PC-9 (cell line): ENCODE measurements around the gene STAT4. TPM values are rescaled to one million over a fixed set of nuclear protein-coding genes. Genes with fewer than 3 reads are reported as not detected.
A peak's percentile ranks its signal among the peaks of the same experiment; 100 is the strongest.
"Not testable (repeated sequence)": the region's sequence is repeated elsewhere in the genome, so short reads cannot be mapped to it uniquely, and the experiment has no call there.

ENCODE experiments used
- BruUV-seq: library from RNA; stranded (reverse); fragments of 400-500 nt; replicated peaks from 2 replicates; lab custom pipeline; 2021; lab: Mats Ljungman, UMichigan
- CTCF ChIA-PET: fragments of 300-600 bp; sonication (Branson Sonifier 250); formaldehyde crosslinking; loops from one replicate; lab custom pipeline; 2022; ENCODE audit warnings: antibody characterized with exemption; lab: Charles Lee
- POLR2A ChIA-PET: fragments of 300-600 bp; sonication (Branson Sonifier 250); formaldehyde crosslinking; loops from one replicate; lab custom pipeline; 2022; ENCODE audit warnings: antibody characterized with exemption; ENCODE audit not compliant: unreplicated experiment; lab: Charles Lee
- DNase-seq, 2 experiments: peaks; one replicate each; pipeline versions ENCODE4 v3.0.0 to v3.0.0-alpha.2; 2015 to 2022; ENCODE audit warnings: mixed read lengths in 1 of 2
- H2AFZ ChIP-seq: fragments of 200-600 bp; sonication (generic); 2 replicates; pipeline ENCODE4 v1.8.1; 2017; ENCODE audit warnings: antibody characterized with exemption
- H3F3A ChIP-seq: fragments of 200-600 bp; sonication (generic); 2 replicates; pipeline ENCODE4 v1.8.1; 2017; ENCODE audit warnings: antibody characterized with exemption, mild to moderate bottlenecking, low read depth; ENCODE audit not compliant: insufficient read depth
- H3K27ac ChIP-seq: fragments of 200-600 bp; sonication (generic); 2 replicates; pipeline ENCODE4 v1.6.1; 2016; ENCODE audit warnings: mixed run types
- H3K27me3 ChIP-seq: fragments of 200-600 bp; sonication (generic); 2 replicates; pipeline ENCODE4 v1.6.1; 2016; ENCODE audit warnings: low read depth, mixed run types; ENCODE audit not compliant: insufficient read depth
- H3K36me3 ChIP-seq: fragments of 200-600 bp; sonication (generic); 2 replicates; pipeline ENCODE4 v1.6.1; 2016; ENCODE audit warnings: low read depth, mixed run types
- H3K4me1 ChIP-seq: fragments of 200-600 bp; sonication (generic); replicated peaks from 2 replicates; pipeline ENCODE4 v1.6.1; 2016; ENCODE audit warnings: mixed run types; ENCODE audit not compliant: insufficient read depth
- H3K4me2 ChIP-seq: fragments of 200-600 bp; sonication (generic); 2 replicates; pipeline ENCODE4 v1.6.1; 2017; ENCODE audit warnings: mixed run types
- H3K4me3 ChIP-seq: fragments of 200-600 bp; sonication (generic); 2 replicates; pipeline ENCODE4 v1.6.1; 2016; ENCODE audit warnings: mixed run types
- H3K79me2 ChIP-seq: fragments of 200-600 bp; sonication (generic); 2 replicates; pipeline ENCODE4 v1.6.1; 2017; ENCODE audit warnings: low read depth, mixed run types
- H3K9me2 ChIP-seq: fragments of 200-600 bp; sonication (generic); 2 replicates; pipeline ENCODE4 v1.8.1; 2017; ENCODE audit warnings: mild to moderate bottlenecking; ENCODE audit not compliant: insufficient read depth
- H3K9me3 ChIP-seq: fragments of 200-600 bp; sonication (generic); 2 replicates; pipeline ENCODE4 v1.8.1; 2016; ENCODE audit warnings: low read depth; ENCODE audit not compliant: insufficient read depth
- H4K20me1 ChIP-seq: fragments of 200-600 bp; sonication (generic); 2 replicates; pipeline ENCODE4 v1.8.1; 2017; ENCODE audit not compliant: insufficient read depth
- CTCF ChIP-seq: fragments of 200-600 bp; sonication (generic); conservative IDR thresholded peaks from 2 replicates; pipeline ENCODE4 v1.6.1; 2017; ENCODE audit warnings: mixed run types, antibody characterized with exemption, mild to moderate bottlenecking, moderate library complexity
- EZH2 ChIP-seq: fragments of 200-600 bp; sonication (generic); IDR thresholded peaks from 2 replicates; pipeline ENCODE4 v1.8.0; 2017; ENCODE audit warnings: antibody characterized with exemption, low read depth
- intact Hi-C: fragments of 100-400 bp; cut with micrococcal nuclease; formaldehyde crosslinking; loops from one replicate; pipeline ENCODE4 v1.10.0; 2022; ENCODE audit not compliant: unreplicated experiment
- total RNA-seq: library from RNA; stranded (reverse); gene quantifications from 2 replicates; pipeline ENCODE4 v1.2.3, GENCODE V29; 2021

Gene STAT4
- total RNA-seq, 1 experiment from 2014 or later, result 0.70 TPM

DNA sequence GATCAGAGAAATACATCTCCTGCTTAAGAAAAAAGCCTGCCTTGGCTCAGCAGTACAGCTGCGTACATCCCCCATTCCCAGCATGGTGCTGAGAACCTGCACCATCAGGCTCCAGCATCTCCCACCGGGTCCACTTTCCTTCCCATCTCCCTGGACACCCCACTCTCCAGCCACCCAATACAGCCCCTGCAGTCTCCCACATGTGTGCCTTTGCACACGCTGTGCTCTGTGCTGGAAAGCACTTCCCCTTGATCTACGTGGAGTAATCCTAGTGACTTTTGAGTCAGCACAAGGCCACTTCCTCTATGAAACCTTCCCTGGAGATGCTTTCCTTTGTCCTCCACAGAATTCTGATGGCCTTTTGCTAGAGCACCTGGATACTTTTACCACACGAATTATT lies 153.8 kb downstream of the STAT4 start:
- H3K9me2 ChIP-seq, result no peaks in the 10 kb centered on the region
- no peaks in the 10 kb centered on the region for H3F3A ChIP-seq
- TF ChIP-seq EZH2 (no peak), CTCF (no peak)
- ChIA-PET POLR2A (no interaction called here), CTCF (no interaction called here)
- H3K79me2 ChIP-seq, result no peaks in the 10 kb centered on the region
- intact Hi-C loops, result no loop called here
- H3K4me1 ChIP-seq, result no peaks in the 10 kb centered on the region
- H2AFZ ChIP-seq, result no peak overlapping the region
- DNase-seq, result no peak
- no peak overlapping the region for H3K4me3 ChIP-seq
- BruUV-seq, result no TSS peak
- no peaks in the 10 kb centered on the region for H4K20me1 ChIP-seq
- no peaks in the 10 kb centered on the region for H3K9me3 ChIP-seq
- no peaks in the 10 kb centered on the region for H3K27me3 ChIP-seq
- no peaks in the 10 kb centered on the region for H3K36me3 ChIP-seq
- no peak overlapping the region for H3K27ac ChIP-seq
- no peak overlapping the region for H3K4me2 ChIP-seq

- no peaks in the 10 kb centered on the region for H3K27me3 ChIP-seq
- DNase-seq, result peak in 1 of 2 experiments; percentile 17
- intact Hi-C loops, result no loop called here
- H3K79me2 ChIP-seq, result no peaks in the 10 kb centered on the region
- no peak for TF ChIP-seq EZH2
- TF ChIP-seq CTCF, result peak; percentile 65
- ChIA-PET CTCF (no interaction called here), POLR2A (no interaction called here)
- no peaks in the 10 kb centered on the region for H4K20me1 ChIP-seq
- H3K9me2 ChIP-seq, result no peaks in the 10 kb centered on the region
- H3K27ac ChIP-seq, result no peak overlapping the region
- no peak overlapping the region for H3K4me2 ChIP-seq
- BruUV-seq, result no TSS peak
- H3K4me3 ChIP-seq, result no peak overlapping the region
- no peak overlapping the region for H2AFZ ChIP-seq
- H3K9me3 ChIP-seq, result no peaks in the 10 kb centered on the region
- H3F3A ChIP-seq, result no peaks in the 10 kb centered on the region
- no peaks in the 10 kb centered on the region for H3K36me3 ChIP-seq
- H3K4me1 ChIP-seq, result no peaks in the 10 kb centered on the region
These were observed 154.4 kb downstream of the STAT4 start for GRCh38 chr2:190996338-190996946.

DNA sequence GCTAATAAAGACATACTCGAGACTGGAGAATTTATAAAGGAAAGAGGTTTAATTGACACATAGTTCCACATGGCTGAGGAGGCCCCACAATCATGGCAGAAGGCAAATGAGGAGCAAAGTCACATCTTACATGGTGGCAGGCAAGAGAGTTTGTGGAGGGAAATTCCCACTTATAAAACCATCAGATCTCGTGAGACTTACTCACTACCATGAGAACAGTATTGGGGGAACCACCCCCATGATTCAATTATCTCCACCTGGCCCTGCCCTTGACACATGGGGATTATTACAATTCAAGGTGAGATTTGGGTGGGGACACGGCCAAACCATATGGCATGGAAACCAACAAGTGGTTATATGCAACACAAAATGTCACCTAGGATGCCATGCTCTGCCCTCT lies 155.5 kb downstream of the STAT4 start:
- H2AFZ ChIP-seq, H3K79me2 ChIP-seq, H4K20me1 ChIP-seq, H3K4me3 ChIP-seq, POLR2A ChIA-PET, DNase-seq, H3K36me3 ChIP-seq, H3K4me1 ChIP-seq, H3K27ac ChIP-seq, BruUV-seq, CTCF ChIA-PET, H3K9me3 ChIP-seq, H3K27me3 ChIP-seq, intact Hi-C loops, H3K9me2 ChIP-seq, H3K4me2 ChIP-seq, H3F3A ChIP-seq: not testable (repeated sequence)

DNA sequence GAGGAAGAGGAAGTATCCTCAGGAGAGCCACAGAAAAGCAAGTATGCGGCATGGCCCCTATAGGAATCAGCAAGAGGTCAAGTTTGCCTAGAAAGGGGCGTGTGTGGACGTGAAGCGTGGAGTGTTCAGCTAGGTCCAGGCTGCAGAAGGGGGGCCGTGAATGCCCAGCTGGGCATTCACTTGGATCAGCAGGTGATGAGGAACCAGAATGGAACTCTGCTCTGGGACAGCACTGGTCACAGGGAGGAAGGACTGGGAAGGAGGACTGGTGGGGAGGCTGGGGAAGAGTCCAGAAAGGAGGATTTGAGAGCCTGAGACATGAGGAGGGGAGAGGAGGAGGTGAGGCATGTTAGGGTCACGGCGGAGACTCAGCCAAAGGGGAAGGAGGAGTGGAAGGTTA lies 156.6 kb downstream of the STAT4 start:
- H3K36me3 ChIP-seq, result no peaks in the 10 kb centered on the region
- no peaks in the 10 kb centered on the region for H3K9me2 ChIP-seq
- DNase-seq, result no peak
- TF ChIP-seq EZH2 (no peak), CTCF (no peak)
- H3F3A ChIP-seq, result no peaks in the 10 kb centered on the region
- no peak overlapping the region for H3K4me3 ChIP-seq
- H3K9me3 ChIP-seq, result no peaks in the 10 kb centered on the region
- no peaks in the 10 kb centered on the region for H4K20me1 ChIP-seq
- BruUV-seq, result no TSS peak
- no peaks in the 10 kb centered on the region for H3K4me1 ChIP-seq
- no peaks in the 10 kb centered on the region for H3K79me2 ChIP-seq
- H2AFZ ChIP-seq, result no peak overlapping the region
- ChIA-PET CTCF (no interaction called here), POLR2A (no interaction called here)
- H3K27ac ChIP-seq, result no peak overlapping the region
- intact Hi-C loops, result no loop called here
- H3K27me3 ChIP-seq, result no peaks in the 10 kb centered on the region
- no peak overlapping the region for H3K4me2 ChIP-seq
